Mesendoderm (in vitro differentiated cells): ENCODE measurements around the gene KDM4B.

Source experiments
- DNase-seq: peaks from one replicate; pipeline ENCODE4 v3.0.0; 2013
- H2AK5ac ChIP-seq: 2 replicates; pipeline ENCODE4 v1.6.1; 2013; ENCODE audit warnings: low read length, inconsistent platforms
- H2BK120ac ChIP-seq: 2 replicates; pipeline ENCODE4 v1.6.1; 2013; ENCODE audit warnings: low read depth, mild to moderate bottlenecking, low read length, moderate library complexity, mixed read lengths
- H2BK15ac ChIP-seq: replicated peaks from 2 replicates; pipeline ENCODE4 v1.6.1; 2013; ENCODE audit warnings: low read depth, mild to moderate bottlenecking, moderate library complexity
- H2BK5ac ChIP-seq: 2 replicates; pipeline ENCODE4 v1.6.1; 2013; ENCODE audit warnings: low read length, inconsistent platforms
- H3K18ac ChIP-seq: 2 replicates; pipeline ENCODE4 v1.6.1; 2013; ENCODE audit warnings: mild to moderate bottlenecking, low read length, mixed read lengths
- H3K23ac ChIP-seq: one replicate; pipeline ENCODE4 v1.6.1; 2013; ENCODE audit warnings: low read length
- H3K27ac ChIP-seq: 2 replicates; pipeline ENCODE4 v1.5.1; 2013; ENCODE audit warnings: low read depth, mild to moderate bottlenecking, inconsistent platforms, low read length, moderate library complexity
- H3K27me3 ChIP-seq: 2 replicates; pipeline ENCODE4 v1.6.1; 2013; ENCODE audit warnings: low read length, control low read depth, mild to moderate bottlenecking, inconsistent platforms; ENCODE audit not compliant: insufficient read depth, poor library complexity
- H3K36me3 ChIP-seq: 2 replicates; pipeline ENCODE4 v1.6.1; 2013; ENCODE audit warnings: low read length, inconsistent platforms; ENCODE audit not compliant: control insufficient read depth, insufficient read depth
- H3K4ac ChIP-seq: one replicate; pipeline ENCODE4 v1.6.1; 2013; ENCODE audit warnings: low read depth, mild to moderate bottlenecking, low read length, moderate library complexity
- H3K4me1 ChIP-seq: 2 replicates; pipeline ENCODE4 v1.6.1; 2013; ENCODE audit warnings: low read depth, low read length, inconsistent platforms; ENCODE audit not compliant: control insufficient read depth
- H3K4me2 ChIP-seq: 2 replicates; pipeline ENCODE4 v1.6.1; 2013; ENCODE audit warnings: low read length
- H3K4me3 ChIP-seq: 2 replicates; pipeline ENCODE4 v1.5.1; 2013; ENCODE audit warnings: mild to moderate bottlenecking, low read length
- H3K56ac ChIP-seq: one replicate; pipeline ENCODE4 v1.6.1; 2013; ENCODE audit warnings: low read length
- H3K79me1 ChIP-seq: 2 replicates; pipeline ENCODE4 v1.6.1; 2013; ENCODE audit warnings: low read length, inconsistent platforms
- H3K79me2 ChIP-seq: 2 replicates; pipeline ENCODE4 v1.6.1; 2013; ENCODE audit warnings: mild to moderate bottlenecking, low read length; ENCODE audit not compliant: control insufficient read depth, insufficient read depth
- H3K9ac ChIP-seq: 2 replicates; pipeline ENCODE4 v1.6.1; 2013; ENCODE audit warnings: low read length, inconsistent platforms
- H4K5ac ChIP-seq: one replicate; pipeline ENCODE4 v1.6.1; 2013; ENCODE audit warnings: low read length
- H4K8ac ChIP-seq: one replicate; pipeline ENCODE4 v1.6.1; 2013; ENCODE audit warnings: low read depth, mild to moderate bottlenecking, control low read depth, low read length, moderate library complexity
- WGBS: extraction: QIAGEN DNeasy Blood & Tissue Kit; methylation state at CpG from one replicate; pipeline ENCODE4 v1.1.7; 2013; ENCODE audit warnings: low lambda C conversion rate, missing lambda C conversion rate; ENCODE audit not compliant: insufficient coverage; ENCODE audit errors: extremely low coverage; 5-methylcytosine and 5-hydroxymethylcytosine counted together

Gene KDM4B

DNA sequence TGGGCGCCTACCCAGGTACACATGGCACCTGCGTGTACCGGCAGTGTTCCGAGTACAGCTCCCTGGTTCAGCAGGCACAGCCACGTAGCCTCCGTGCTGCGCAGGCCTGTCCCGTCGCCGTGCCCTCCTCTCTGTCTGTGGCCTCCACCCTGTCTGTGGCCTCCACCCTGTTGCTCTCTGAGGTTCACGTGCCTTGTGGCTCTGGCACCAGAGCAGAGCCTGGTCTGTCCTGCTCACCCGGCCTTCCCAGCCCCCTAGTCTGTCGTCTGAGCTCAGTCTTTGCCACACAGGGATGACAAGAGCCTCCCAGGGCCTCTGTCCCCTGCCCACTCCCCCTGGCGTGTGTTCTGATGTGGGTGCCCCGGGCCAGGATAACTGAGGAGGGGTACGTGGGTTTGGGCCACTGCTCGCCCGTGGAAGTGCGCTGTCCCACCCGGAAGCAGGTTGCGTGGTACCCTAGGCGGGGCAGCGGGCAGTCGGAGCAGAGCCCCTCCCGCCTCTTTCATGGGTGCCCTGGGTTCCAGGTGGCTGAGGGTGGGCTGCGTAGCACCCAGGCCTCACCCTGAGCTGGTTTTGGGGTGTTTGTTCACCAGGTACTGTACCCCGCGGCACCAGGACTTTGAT is 71.7 kb downstream of the KDM4B start:
- no peaks in the 10 kb centered on the region for H3K4me1 ChIP-seq
- no peaks in the 10 kb centered on the region for H3K27me3 ChIP-seq
- no peak overlapping the region for H4K8ac ChIP-seq
- no peaks in the 10 kb centered on the region for H3K79me2 ChIP-seq
- H3K36me3 ChIP-seq, result no peaks in the 10 kb centered on the region
- WGBS, result no CpG with 5 or more reads among the region's 28 CpGs
- H3K56ac ChIP-seq, result no peak overlapping the region
- no peak overlapping the region for H3K4me3 ChIP-seq
- H2BK5ac ChIP-seq, result no peak overlapping the region
- H3K79me1 ChIP-seq, result no peaks in the 10 kb centered on the region
- no peak for DNase-seq
- no peak overlapping the region for H4K5ac ChIP-seq
- no peak overlapping the region for H3K4ac ChIP-seq
- H3K4me2 ChIP-seq, result no peak overlapping the region
- no peak overlapping the region for H2BK15ac ChIP-seq
- no peak overlapping the region for H3K18ac ChIP-seq
- no peak overlapping the region for H3K27ac ChIP-seq
- no peak overlapping the region for H3K23ac ChIP-seq
- H3K9ac ChIP-seq, result no peak overlapping the region
- H2BK120ac ChIP-seq, result no peak overlapping the region
- H2AK5ac ChIP-seq, result no peak overlapping the region

DNA sequence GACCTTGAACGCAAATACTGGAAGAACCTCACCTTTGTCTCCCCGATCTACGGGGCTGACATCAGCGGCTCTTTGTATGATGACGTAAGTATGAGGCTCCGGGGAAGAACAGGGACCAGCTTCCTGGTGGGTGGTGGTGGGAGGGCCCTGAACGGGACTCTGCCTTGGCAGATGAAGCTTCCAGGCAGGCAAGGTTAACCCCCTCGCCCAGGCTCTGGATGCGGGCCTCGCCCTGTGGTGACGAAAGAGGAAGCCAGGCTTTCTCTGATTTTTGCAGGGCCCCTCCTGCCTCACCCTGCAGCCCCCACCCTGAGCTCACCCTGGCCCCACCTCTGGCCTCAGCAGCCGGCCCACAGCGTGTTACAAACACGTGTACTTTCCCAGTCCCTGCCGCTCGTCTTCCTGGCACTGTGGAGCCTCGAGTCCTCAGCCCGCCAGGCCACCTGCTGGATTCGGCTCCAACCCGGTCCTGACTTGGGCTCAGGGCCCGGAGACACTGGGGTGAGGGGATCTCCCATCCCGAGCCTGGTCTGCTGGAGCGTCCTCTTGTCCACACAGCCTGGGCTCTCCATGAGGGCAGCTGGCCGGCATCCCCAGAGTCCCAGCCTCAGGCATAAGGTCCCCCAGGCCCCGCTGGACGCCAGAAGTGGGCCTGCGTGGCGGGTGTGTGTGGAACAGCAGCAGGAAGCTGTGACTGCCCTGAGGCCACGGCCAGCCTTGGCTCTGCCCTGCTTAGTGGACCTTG is 72.4 kb downstream of the KDM4B start:
- H3K9ac ChIP-seq, result no peak overlapping the region
- no peaks in the 10 kb centered on the region for H3K27me3 ChIP-seq
- no peak overlapping the region for H3K27ac ChIP-seq
- no peak overlapping the region for H3K18ac ChIP-seq
- H4K5ac ChIP-seq, result no peak overlapping the region
- H3K4me2 ChIP-seq, result no peak overlapping the region
- no peak overlapping the region for H3K4me3 ChIP-seq
- H3K23ac ChIP-seq, result no peak overlapping the region
- no peak overlapping the region for H4K8ac ChIP-seq
- no peaks in the 10 kb centered on the region for H3K79me1 ChIP-seq
- H2BK120ac ChIP-seq, result no peak overlapping the region
- no peak overlapping the region for H3K56ac ChIP-seq
- no peaks in the 10 kb centered on the region for H3K4me1 ChIP-seq
- no peaks in the 10 kb centered on the region for H3K36me3 ChIP-seq
- H2BK5ac ChIP-seq, result no peak overlapping the region
- no peak overlapping the region for H2BK15ac ChIP-seq
- no peak overlapping the region for H3K4ac ChIP-seq
- no CpG with 5 or more reads among the region's 29 CpGs for WGBS
- no peaks in the 10 kb centered on the region for H3K79me2 ChIP-seq
- DNase-seq, result no peak
- H2AK5ac ChIP-seq, result no peak overlapping the region

DNA sequence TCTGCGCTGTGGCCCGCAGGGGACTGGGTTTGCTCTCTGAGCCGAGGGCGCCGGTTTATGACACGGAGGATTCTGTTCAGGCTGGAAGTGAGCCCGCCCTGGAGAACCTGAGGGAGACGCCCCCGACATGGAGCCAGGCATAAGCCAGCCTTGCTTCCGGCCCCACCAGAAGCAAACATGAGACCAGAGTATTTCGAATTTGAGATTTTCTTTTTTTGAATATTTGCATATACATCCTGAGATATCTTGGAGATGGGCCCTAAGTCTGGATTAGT is 72.9 kb downstream of the KDM4B start:
- H3K36me3 ChIP-seq, result no peaks in the 10 kb centered on the region
- H3K4ac ChIP-seq, result no peak overlapping the region
- no peak overlapping the region for H3K9ac ChIP-seq
- H3K27ac ChIP-seq, result no peak overlapping the region
- H3K4me2 ChIP-seq, result no peak overlapping the region
- H3K27me3 ChIP-seq, result no peaks in the 10 kb centered on the region
- no peak overlapping the region for H3K23ac ChIP-seq
- no peaks in the 10 kb centered on the region for H3K79me1 ChIP-seq
- H3K18ac ChIP-seq, result no peak overlapping the region
- H3K4me1 ChIP-seq, result no peaks in the 10 kb centered on the region
- no CpG with 5 or more reads among the region's 11 CpGs for WGBS
- H4K8ac ChIP-seq, result no peak overlapping the region
- no peak overlapping the region for H2BK15ac ChIP-seq
- no peak overlapping the region for H2BK5ac ChIP-seq
- no peak for DNase-seq
- no peak overlapping the region for H3K56ac ChIP-seq
- H2AK5ac ChIP-seq, result no peak overlapping the region
- no peak overlapping the region for H2BK120ac ChIP-seq
- no peak overlapping the region for H4K5ac ChIP-seq
- no peak overlapping the region for H3K4me3 ChIP-seq
- H3K79me2 ChIP-seq, result no peaks in the 10 kb centered on the region

DNA sequence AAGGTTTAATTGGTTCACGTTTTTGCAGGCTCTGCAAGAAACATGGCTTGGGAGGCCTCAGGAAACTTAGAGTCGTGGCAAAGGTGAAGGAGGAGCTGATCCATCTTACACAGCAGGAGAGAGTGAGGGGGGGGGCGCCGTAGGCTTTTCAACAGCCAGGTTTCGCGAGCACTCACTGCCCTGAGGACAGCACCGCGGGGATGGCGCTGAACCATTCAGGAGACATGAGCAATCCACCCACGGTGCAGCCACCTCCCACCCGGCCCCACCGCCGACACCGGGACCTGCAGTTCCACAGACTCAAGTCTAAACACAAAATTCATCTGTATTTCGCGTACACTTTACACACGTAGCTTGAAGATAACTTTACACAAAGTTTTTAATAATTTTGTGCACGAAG is 73.6 kb downstream of the KDM4B start:
- H3K79me1 ChIP-seq, result no peaks in the 10 kb centered on the region
- no peak overlapping the region for H3K4me2 ChIP-seq
- no peak overlapping the region for H3K27ac ChIP-seq
- no peak overlapping the region for H3K18ac ChIP-seq
- no peak overlapping the region for H4K5ac ChIP-seq
- no peak overlapping the region for H2BK15ac ChIP-seq
- H3K27me3 ChIP-seq, result no peaks in the 10 kb centered on the region
- no peak overlapping the region for H2AK5ac ChIP-seq
- no peak overlapping the region for H3K4ac ChIP-seq
- H3K36me3 ChIP-seq, result no peaks in the 10 kb centered on the region
- H3K4me1 ChIP-seq, result no peaks in the 10 kb centered on the region
- no peak overlapping the region for H3K56ac ChIP-seq
- H2BK5ac ChIP-seq, result no peak overlapping the region
- no peak overlapping the region for H2BK120ac ChIP-seq
- WGBS, result no CpG with 5 or more reads among the region's 18 CpGs
- H4K8ac ChIP-seq, result no peak overlapping the region
- no peak overlapping the region for H3K9ac ChIP-seq
- no peaks in the 10 kb centered on the region for H3K79me2 ChIP-seq
- no peak overlapping the region for H3K23ac ChIP-seq
- no peak overlapping the region for H3K4me3 ChIP-seq
- DNase-seq, result peak; percentile 46

DNA sequence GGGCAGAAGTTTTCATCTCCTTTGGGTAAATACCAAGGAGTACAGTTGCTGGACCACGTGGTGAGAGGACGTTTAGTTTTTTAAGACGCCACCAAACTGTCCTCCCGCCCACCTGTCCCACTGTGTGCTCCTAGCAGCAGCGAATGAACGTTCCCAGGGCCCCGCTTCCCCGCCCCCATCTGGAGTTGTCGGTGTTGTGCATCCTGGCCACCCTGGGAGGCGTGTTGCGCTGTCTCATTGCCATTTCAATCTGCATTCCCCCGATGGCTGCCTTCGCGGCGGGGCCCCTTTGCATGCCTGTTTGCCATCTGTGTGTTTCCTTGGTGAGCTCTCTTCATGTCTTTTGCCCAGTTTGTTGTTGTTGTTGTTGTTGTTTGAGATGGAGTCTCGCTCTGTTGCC is 76.1 kb downstream of the KDM4B start:
- Histone ChIP-seq H3K27me3 (no peaks in the 10 kb centered on the region), H3K4me3 (no peak overlapping the region), H4K8ac (no peak overlapping the region), H3K56ac (no peak overlapping the region), H3K79me1 (no peaks in the 10 kb centered on the region), H3K27ac (no peak overlapping the region), H3K4ac (no peak overlapping the region), H2AK5ac (no peak overlapping the region), H4K5ac (no peak overlapping the region), H3K36me3 (no peaks in the 10 kb centered on the region), H3K18ac (no peak overlapping the region), H3K79me2 (no peaks in the 10 kb centered on the region), H2BK120ac (no peak overlapping the region), H2BK5ac (no peak overlapping the region), H3K23ac (no peak overlapping the region), H3K9ac (no peak overlapping the region), H3K4me2 (no peak overlapping the region), H3K4me1 (no peaks in the 10 kb centered on the region), H2BK15ac (no peak overlapping the region)
- no peak for DNase-seq
- no CpG with 5 or more reads among the region's 16 CpGs for WGBS

DNA sequence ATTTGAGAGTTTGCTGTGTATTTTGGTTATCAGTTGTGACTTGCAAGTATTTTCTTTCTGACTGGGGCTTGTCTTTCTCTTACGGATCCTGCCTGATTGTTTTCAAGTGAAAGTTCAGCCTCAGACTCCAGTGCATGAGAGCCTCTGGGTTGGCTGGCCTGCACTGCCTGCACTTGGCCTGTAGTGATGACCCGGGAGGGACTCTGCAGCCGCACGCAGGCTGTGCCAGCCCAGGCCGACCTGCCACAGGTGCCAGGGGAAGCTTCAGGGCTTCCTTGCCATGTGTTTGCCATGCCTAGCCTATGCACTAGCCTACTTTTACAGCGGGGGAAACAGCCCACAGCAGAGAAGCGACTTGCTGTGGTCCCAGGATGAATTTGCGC is 77.0 kb downstream of the KDM4B start:
- H3K79me1 ChIP-seq, result no peaks in the 10 kb centered on the region
- no peaks in the 10 kb centered on the region for H3K4me1 ChIP-seq
- H3K9ac ChIP-seq, result no peak overlapping the region
- no peak overlapping the region for H3K4me2 ChIP-seq
- H3K79me2 ChIP-seq, result no peaks in the 10 kb centered on the region
- no peak for DNase-seq
- no peak overlapping the region for H3K18ac ChIP-seq
- no CpG with 5 or more reads among the region's 8 CpGs for WGBS
- H3K36me3 ChIP-seq, result no peaks in the 10 kb centered on the region
- no peaks in the 10 kb centered on the region for H3K27me3 ChIP-seq
- no peak overlapping the region for H3K27ac ChIP-seq
- H3K4me3 ChIP-seq, result no peak overlapping the region
- H4K8ac ChIP-seq, result no peak overlapping the region
- H2AK5ac ChIP-seq, result no peak overlapping the region
- no peak overlapping the region for H3K23ac ChIP-seq
- no peak overlapping the region for H2BK5ac ChIP-seq
- no peak overlapping the region for H4K5ac ChIP-seq
- no peak overlapping the region for H3K4ac ChIP-seq
- no peak overlapping the region for H2BK120ac ChIP-seq
- no peak overlapping the region for H2BK15ac ChIP-seq
- no peak overlapping the region for H3K56ac ChIP-seq
